ENCODE measurements around the gene KIN. TPM values are rescaled to one million over a fixed set of nuclear protein-coding genes. Genes with fewer than 3 reads are reported as not detected.

KIN gene
- total and polyA plus RNA-seq, 2 of the 4 experiments (the other 2 are of a cell fraction), result 3.0 to 6.4 TPM

- Histone ChIP-seq H3K23ac (ENCODE audit: low read depth, low read length) (no peak within 1 kb of the TSS), H3K4me1 (ENCODE audit: control insufficient read depth, insufficient read depth, low read length) (no peaks in the 10 kb centered on the region), H2BK20ac (ENCODE audit: low read depth, low read length) (no peak within 1 kb of the TSS), H3K79me1 (ENCODE audit: low read depth in 1 of 2, low read length in 2 of 2) (no peaks in the 10 kb centered on the region), H3K14ac (replicated peaks; ENCODE audit: low read depth, low read length) (no peak within 1 kb of the TSS), H2AFZ (replicated peaks; ENCODE audit: low read length, poor library complexity) (no peak within 1 kb of the TSS), H2AK5ac (ENCODE audit: low read depth, low read length) (no peak within 1 kb of the TSS), H3K9me1 (ENCODE audit: insufficient read depth, low read length) (no peaks in the 10 kb centered on the region), H2AK9ac (replicated peaks; ENCODE audit: low read depth, low read length, poor library complexity) (no peak within 1 kb of the TSS), H4K8ac (ENCODE audit: low read depth in 2 of 2, low read length in 2 of 2) (no peak within 1 kb of the TSS), H3K4me3 (ENCODE audit: insufficient read depth, low read depth, low read length) (no peak within 1 kb of the TSS), H3K27me3 (ENCODE audit: control insufficient read depth, insufficient read depth, low read length) (no peaks in the 10 kb centered on the region; the same call in 1 of the 2 replicates), H3K9ac (ENCODE audit: low read depth, low read length) (no peak within 1 kb of the TSS), H3K4me2 (ENCODE audit: low read depth, low read length) (no peak within 1 kb of the TSS), H2BK120ac (ENCODE audit: low read depth, low read length) (no peak within 1 kb of the TSS), H4K5ac (ENCODE audit: low read depth, low read length) (no peak within 1 kb of the TSS), H3K56ac (ENCODE audit: extremely low read depth, insufficient read depth, low read length) (no peak within 1 kb of the TSS), H3K4ac (ENCODE audit: low read depth, low read length) (no peak within 1 kb of the TSS), H3K18ac (ENCODE audit: low read depth, low read length) (no peak within 1 kb of the TSS), H3K9me3 (ENCODE audit: control insufficient read depth, insufficient read depth, low read length) (no peaks in the 10 kb centered on the region), H3K36me3 (ENCODE audit: control insufficient read depth, insufficient read depth, low read length) (no peaks in the 10 kb centered on the region), H4K91ac (ENCODE audit: insufficient read depth, low read depth, low read length) (no peak within 1 kb of the TSS), H2BK5ac (ENCODE audit: low read depth, low read length, poor library complexity, severe bottlenecking) (no peak within 1 kb of the TSS), H4K20me1 (ENCODE audit: insufficient read depth, low read length) (no peaks in the 10 kb centered on the region), H3K27ac (ENCODE audit: insufficient read depth, low read length) (no peak within 1 kb of the TSS), H2BK15ac (ENCODE audit: low read depth, low read length) (no peak within 1 kb of the TSS)
- no CpG with 5 or more reads among the region's 4 CpGs for WGBS, 2 experiments (ENCODE audit: extremely low coverage in 2 of 2, insufficient read length in 1 of 2)
- ChIA-PET CTCF (no interaction called here), POLR2A (ENCODE audit: unreplicated experiment) (no interaction called here)
- intact Hi-C loops (cut with micrococcal nuclease) (no loop called here), in situ Hi-C loops (cut with MboI; ENCODE audit: low sequenced_read_pairs) (no loop called here), dilution Hi-C loops (cut with HindIII; ENCODE audit: low sequenced_read_pairs, unreplicated experiment) (no loop called here)
- BruUV-seq (replicated peaks), result no TSS peak
- ATAC-seq (ENCODE audit: low read depth) (no peak), DNase-seq (no peak)
- TF ChIP-seq RAD21 (IDR thresholded peaks at IDR 0.05; ENCODE audit: low read length) (no peak), FOS (IDR thresholded peaks at IDR 0.05; ENCODE audit: low read depth, low read length) (no peak), MAFK (IDR thresholded peaks at IDR 0.05; ENCODE audit: low read depth, low read length) (no peak), CEBPB (IDR thresholded peaks at IDR 0.05; ENCODE audit: low read depth, low read length) (no peak), USF2 (IDR thresholded peaks at IDR 0.05; ENCODE audit: low read depth, low read length) (no peak), CTCF (conservative IDR thresholded peaks at IDR 0.05; ENCODE audit: low read depth, low read length) (no peak), CHD1 (IDR thresholded peaks at IDR 0.05; ENCODE audit: low read depth, low read length) (no peak), MAZ (IDR thresholded peaks at IDR 0.05; ENCODE audit: borderline replicate concordance, low read depth, low read length) (no peak), RCOR1 (IDR thresholded peaks at IDR 0.05; ENCODE audit: insufficient replicate concordance, low read length) (no peak)
Measured at GRCh38 chr10:7703140-7703539, 84.7 kb downstream of the KIN start, which contains the start of gene ITIH2. ITIH2 (plus strand) TSS chr10:7703316; CDS start chr10:7703435, 119 bp downstream.

All from IMR-90 (cell line).